Stimulated activated CD8-positive, alpha-beta memory T cell treated with anti-CD3 and anti-CD28 coated beads, Interleukin-15, amount 100 ng/mL, for 48 hours (primary cell): ENCODE results near the gene C5orf58.
A peak's percentile ranks its signal among the peaks of the same experiment; 100 is the strongest.

Source experiments
- DNase-seq, 2 donors: peaks; one replicate each; pipeline ENCODE4 v3.0.0-alpha.2; 2020; ENCODE audit warnings: low read depth in 2 of 2

The C5orf58 gene

GRCh38 chr5:170280011-170280493, 47.3 kb downstream of the C5orf58 start:
- no peak for DNase-seq

- no peak for DNase-seq
These were observed 50.5 kb downstream of the C5orf58 start for GRCh38 chr5:170283296-170283695.

GRCh38 chr5:170284231-170284630, 51.4 kb downstream of the C5orf58 start:
- no peak for DNase-seq

- DNase-seq: no peak
These were observed 52.4 kb downstream of the C5orf58 start for GRCh38 chr5:170285181-170285580.

GRCh38 chr5:170286386-170286925, 53.7 kb downstream of the C5orf58 start:
- DNase-seq: no peak

- DNase-seq: no peak
These were observed 54.7 kb downstream of the C5orf58 start for GRCh38 chr5:170287532-170287931.

- no peak for DNase-seq
These were observed 55.4 kb downstream of the C5orf58 start for GRCh38 chr5:170288151-170288550.

- DNase-seq: no peak
These were observed 55.8 kb downstream of the C5orf58 start for GRCh38 chr5:170288551-170288950.

- no peak for DNase-seq
These were observed 56.3 kb downstream of the C5orf58 start for GRCh38 chr5:170289121-170289520.

GRCh38 chr5:170289764-170290163, 57.0 kb downstream of the C5orf58 start:
- DNase-seq: no peak

GRCh38 chr5:170290498-170290897, 57.7 kb downstream of the C5orf58 start:
- DNase-seq: no peak

- DNase-seq: no peak
These were observed 59.7 kb downstream of the C5orf58 start for GRCh38 chr5:170292179-170293104.

GRCh38 chr5:170293273-170293672, 60.5 kb downstream of the C5orf58 start:
- DNase-seq: peak; percentile 51 to 75

- DNase-seq: no peak
These were observed 61.3 kb downstream of the C5orf58 start for GRCh38 chr5:170294057-170294456.

- DNase-seq: no peak
These were observed 61.8 kb downstream of the C5orf58 start for GRCh38 chr5:170294556-170294955.
